BJ (cell line): ENCODE measurements around the gene ELANE. TPM values are rescaled to one million over a fixed set of nuclear protein-coding genes. Genes with fewer than 3 reads are reported as not detected.

Source experiments
- CTCF ChIA-PET: fragments of 350-600 bp; formaldehyde crosslinking; extraction: SDS; loops from one replicate; lab custom pipeline; 2021; ENCODE audit warnings: antibody characterized with exemption, inconsistent platforms; lab: Yijun Ruan, JAX
- POLR2A ChIA-PET: fragments of 300-600 bp; sonication (Branson Sonifier 250); formaldehyde crosslinking; extraction: SDS; loops from one replicate; lab custom pipeline; 2021; ENCODE audit warnings: antibody characterized with exemption; lab: Charles Lee
- DNase-seq: peaks from one replicate; pipeline ENCODE4 v3.0.0-alpha.2; 2011; ENCODE audit warnings: low read depth
- H3K27me3 ChIP-seq: 2 replicates; pipeline ENCODE4 v1.6.0; 2011; ENCODE audit warnings: low read length; ENCODE audit not compliant: control insufficient read depth, insufficient read depth
- H3K36me3 ChIP-seq: 2 replicates; pipeline ENCODE4 v1.5.1; 2011; ENCODE audit warnings: low read length; ENCODE audit not compliant: control insufficient read depth, insufficient read depth
- H3K4me3 ChIP-seq: 2 replicates; pipeline ENCODE4 v1.5.1; 2011; ENCODE audit warnings: low read depth, mild to moderate bottlenecking, control low read depth, low read length
- CTCF ChIP-seq: IDR thresholded peaks from 2 replicates; pipeline ENCODE4 v1.5.1; 2011; ENCODE audit warnings: low read depth, mild to moderate bottlenecking, control low read depth, inconsistent platforms, low read length, moderate library complexity; ENCODE audit not compliant: insufficient read depth
- polyA plus RNA-seq: library from polyadenylated mRNA; depleted of rRNA; stranded (reverse); fragments of >200 nt; gene quantifications from 2 replicates; pipeline ENCODE4 v1.2.3, GENCODE V29; 2011

The ELANE gene
- polyA plus RNA-seq, 1 experiment = 0.12 TPM

- no peak for TF ChIP-seq CTCF
- no peaks in the 10 kb centered on the region for H3K27me3 ChIP-seq
- CTCF ChIA-PET = no interaction called here
- no peak overlapping the region for H3K4me3 ChIP-seq
- DNase-seq = no peak
- H3K36me3 ChIP-seq = peaks cover 26% of the 10 kb centered on the region
- POLR2A ChIA-PET = no interaction called here
Measured at GRCh38 chr19:870314-870713, 18.2 kb downstream of the ELANE start.

GRCh38 chr19:870963-871401 is 18.9 kb downstream of the ELANE start:
- no peak for DNase-seq

GRCh38 chr19:871446-872265 is 19.6 kb downstream of the ELANE start:
- TF ChIP-seq CTCF = no peak
- Histone ChIP-seq H3K36me3 (peaks cover 29% of the 10 kb centered on the region), H3K4me3 (no peak overlapping the region), H3K27me3 (no peaks in the 10 kb centered on the region)
- CTCF ChIA-PET = no interaction called here
- no peak for DNase-seq
- POLR2A ChIA-PET = no interaction called here

More at GRCh38 chr19:870963-871401, 18.9 kb downstream of the ELANE start:
- peaks cover 28% of the 10 kb centered on the region for H3K36me3 ChIP-seq
- H3K27me3 ChIP-seq = no peaks in the 10 kb centered on the region
- no peak for TF ChIP-seq CTCF
- H3K4me3 ChIP-seq = no peak overlapping the region
- CTCF ChIA-PET = no interaction called here
- POLR2A ChIA-PET = no interaction called here

- TF ChIP-seq CTCF = no peak
- DNase-seq = no peak
- H3K4me3 ChIP-seq = no peak overlapping the region
- no peaks in the 10 kb centered on the region for H3K27me3 ChIP-seq
- POLR2A ChIA-PET = no interaction called here
- CTCF ChIA-PET = interaction anchor here (1.0 kb wide), 1 partner anchor 9 kb away, joined by 4 read pairs; no protein-coding TSS in a partner anchor
- peaks cover 33% of the 10 kb centered on the region for H3K36me3 ChIP-seq
Measured at GRCh38 chr19:872266-872951, 20.3 kb downstream of the ELANE start.

- H3K27me3 ChIP-seq = no peaks in the 10 kb centered on the region
- DNase-seq = no peak
- ChIA-PET CTCF (interaction anchor here (1.0 to 1.4 kb wide), 2 partner anchors 9 to 16 kb away, joined by 3 to 4 read pairs; no protein-coding TSS in a partner anchor), POLR2A (no interaction called here)
- no peak overlapping the region for H3K4me3 ChIP-seq
- TF ChIP-seq CTCF = no peak
- H3K36me3 ChIP-seq = peaks cover 27% of the 10 kb centered on the region
Measured at GRCh38 chr19:873084-873483, 21.0 kb downstream of the ELANE start.
